HG03571 (cell line): ENCODE measurements around the gene MESP2.

Source experiments
- ATAC-seq: cut with Tn5 transposase; IDR thresholded peaks from one replicate; pipeline ENCODE4 v1.9.1; 2021; ENCODE audit not compliant: unreplicated experiment

Gene MESP2

DNA sequence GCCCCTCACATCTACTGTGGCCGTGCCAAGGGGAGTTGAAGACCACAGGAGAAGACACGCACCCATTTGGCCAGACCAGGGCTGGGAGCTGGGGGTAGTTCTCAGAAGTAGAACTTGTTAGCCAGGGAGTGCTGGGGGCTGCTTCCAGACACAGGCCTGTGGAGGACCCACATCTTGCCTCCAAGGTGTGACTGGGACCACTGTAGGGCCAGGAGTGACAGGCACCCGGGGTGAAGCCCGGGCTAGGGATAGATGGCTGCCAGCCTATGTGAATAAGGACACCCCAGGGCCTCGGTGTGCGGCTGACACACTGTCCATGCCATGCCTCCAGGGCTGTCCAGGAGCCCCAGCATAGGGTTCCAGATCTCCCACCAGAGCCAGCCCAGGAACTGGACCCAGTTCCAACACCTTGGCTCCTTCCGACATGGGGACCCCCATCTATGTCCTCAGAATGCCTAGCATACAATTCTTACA lies 36.8 kb downstream of the MESP2 start:
- ATAC-seq, result no peak

DNA sequence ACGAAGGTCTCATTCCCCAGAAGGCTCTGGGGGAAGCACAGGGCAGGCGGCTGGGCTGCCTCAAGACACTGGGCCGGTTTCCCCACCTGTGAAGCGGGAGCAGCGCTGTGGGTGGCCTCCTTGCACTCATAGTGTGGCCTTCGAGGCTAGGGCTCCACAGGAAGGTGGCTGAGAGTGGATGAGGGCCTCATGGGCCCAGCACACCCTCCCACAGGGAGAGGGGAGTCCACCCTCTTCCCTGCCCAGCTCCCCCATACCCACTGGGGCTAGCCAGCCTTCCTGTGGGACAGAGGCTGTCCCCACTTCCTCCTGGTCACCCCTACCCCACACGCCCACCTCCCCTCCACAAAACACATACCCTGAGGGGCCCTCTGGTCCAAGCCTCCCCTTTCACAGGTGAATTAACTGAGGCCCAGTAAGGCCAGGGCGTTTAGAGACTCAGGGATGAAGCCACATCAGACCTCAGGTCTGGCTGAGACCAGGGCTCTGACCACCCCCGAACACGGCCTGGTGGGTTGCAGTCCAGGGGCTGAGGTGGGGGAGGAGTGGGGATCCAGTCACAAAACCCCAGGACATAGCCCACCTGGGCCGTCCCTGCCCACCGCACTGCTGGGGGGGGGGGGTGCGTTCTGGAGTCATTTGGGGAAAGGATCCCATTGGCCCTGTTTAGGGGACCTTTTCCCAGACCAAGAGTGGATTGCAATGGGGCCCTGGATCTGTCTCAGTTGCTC lies 37.4 kb downstream of the MESP2 start:
- no peak for ATAC-seq

DNA sequence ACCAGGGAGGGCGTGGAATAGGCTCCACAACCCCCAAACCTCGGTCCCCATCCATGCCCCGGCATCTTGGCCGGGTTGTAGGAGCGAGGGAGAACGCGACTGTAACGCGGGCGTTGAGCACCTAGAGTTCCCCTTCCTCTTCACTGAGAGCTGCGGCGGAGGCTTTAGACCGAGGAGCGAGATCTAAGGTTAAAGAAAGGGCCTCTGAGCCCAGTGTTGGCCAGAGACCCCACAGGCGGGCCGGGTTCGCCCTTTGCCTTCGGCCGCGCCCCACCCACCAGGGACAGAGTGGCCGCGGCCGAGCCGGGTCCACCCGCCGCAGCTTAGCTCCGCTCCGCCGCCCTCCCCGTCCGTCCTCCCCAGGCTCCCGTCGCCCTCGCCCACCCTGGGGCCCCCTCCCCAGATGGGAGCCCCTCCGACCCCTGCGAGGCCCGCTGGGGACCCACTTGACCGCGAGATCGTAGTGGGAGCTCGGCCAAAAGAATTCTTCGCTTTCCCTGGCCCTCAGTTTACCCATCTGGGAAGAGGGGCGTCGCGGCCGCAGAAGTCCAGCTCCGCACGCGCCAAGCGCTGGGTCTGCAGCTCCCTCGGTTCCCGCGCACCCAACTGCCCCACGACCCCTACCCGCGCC lies 38.1 kb downstream of the MESP2 start:
- no peak for ATAC-seq

DNA sequence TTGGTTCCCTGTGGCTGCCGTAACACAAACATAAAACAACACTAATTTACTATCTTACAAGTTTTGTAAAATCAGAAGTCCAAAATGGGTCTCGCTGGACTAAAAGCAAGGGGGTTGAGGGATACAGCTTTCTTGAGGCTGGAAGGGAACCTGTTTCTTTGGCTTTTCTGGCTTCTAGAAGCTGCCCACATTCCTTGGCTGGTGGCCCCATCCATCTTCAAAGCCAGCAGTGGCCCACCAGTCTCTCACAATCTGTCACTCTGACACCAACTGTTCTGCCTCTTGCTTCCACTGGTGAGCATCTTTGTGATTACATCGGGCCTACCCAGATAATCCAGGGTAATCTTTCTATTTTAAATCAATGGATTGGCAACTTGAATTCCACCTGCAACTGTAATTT lies 39.6 kb downstream of the MESP2 start:
- no peak for ATAC-seq

DNA sequence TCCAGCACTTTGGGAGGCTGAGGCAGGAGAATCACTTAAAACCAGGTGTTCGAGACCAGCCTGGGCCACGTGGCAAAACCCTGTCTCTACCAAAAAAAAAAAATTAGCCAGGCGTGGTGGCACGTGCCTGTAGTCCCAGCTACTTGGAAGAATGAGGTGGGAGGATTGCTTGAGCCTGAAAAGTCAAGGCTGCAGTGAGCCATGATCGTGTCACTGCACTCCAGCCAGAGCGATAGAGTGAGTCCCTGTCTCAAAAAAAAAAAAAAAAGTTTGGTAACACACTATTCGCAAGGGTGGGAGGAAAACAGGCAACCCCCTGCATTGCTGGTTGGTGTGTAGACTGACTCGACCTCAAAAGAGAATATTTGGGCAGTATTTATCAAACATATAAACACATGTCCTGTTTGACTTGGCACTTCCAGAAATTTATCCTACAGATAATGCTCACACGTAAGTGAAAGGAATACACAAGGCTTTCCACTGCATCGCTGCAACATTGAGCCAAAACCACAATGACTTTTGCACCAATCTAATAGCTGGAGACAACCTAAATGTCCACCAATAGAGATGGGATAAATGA lies 41.7 kb downstream of the MESP2 start:
- no peak for ATAC-seq

DNA sequence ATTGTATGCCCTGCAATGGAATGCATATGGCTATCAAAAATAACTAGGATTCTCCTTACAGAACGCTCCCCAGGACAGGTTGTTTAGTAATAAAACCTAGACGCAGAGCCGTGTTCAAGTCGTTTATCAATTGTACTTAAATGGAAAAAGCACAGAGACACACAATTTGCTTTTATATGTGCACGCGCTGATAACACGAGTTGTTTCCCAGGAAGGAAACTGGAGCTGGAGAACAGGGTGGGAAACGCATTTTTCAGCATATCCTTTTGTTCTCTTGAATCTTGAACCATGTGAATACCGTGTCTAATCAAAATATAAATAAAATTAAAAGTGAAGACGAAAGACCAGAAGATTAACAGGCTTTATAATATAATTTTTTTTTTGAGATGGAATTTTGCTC lies 42.2 kb downstream of the MESP2 start:
- ATAC-seq, result no peak

DNA sequence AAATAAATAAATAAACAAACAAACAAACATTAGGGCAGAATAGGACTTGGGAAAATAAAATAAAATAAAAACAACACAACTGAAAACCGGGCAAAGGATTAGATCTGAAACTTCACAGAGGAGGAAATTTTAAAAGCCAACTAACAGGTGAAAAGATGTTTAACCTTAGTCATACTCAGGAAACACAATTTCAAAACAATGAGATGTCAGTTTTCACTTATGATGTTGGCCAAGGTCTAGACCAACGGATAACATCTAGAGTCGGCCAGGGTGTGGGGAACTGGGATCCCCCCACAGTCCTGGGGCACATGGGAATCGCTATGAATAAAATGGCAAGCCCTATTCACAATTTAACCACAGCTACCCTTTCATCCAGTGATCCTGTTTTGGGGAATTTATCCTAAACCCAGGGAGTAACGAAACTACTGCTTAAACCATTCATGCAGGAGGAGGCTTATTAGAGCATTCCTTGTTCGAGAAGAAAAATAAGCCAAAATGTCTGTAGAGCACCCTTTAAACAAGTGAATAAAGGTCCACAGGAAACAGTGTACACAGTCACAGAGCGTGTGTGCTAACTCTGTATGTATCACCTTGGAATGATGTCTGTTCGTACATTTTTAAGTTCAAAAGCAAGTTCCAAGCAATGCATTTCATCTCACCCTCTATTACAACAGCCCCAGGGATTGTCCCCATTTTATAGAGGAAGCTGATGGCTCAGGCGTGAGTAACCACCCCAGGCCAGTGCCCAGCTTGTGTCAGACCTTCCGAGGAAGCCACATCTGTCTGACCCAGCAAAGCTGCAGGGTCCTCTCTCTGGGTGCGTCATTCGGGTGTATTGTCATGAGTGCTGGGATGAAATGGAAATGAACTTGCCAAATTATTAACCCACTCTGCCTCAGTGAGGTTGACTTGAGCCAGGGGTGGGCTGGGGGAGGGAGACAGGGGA lies 44.8 kb downstream of the MESP2 start:
- ATAC-seq, result no peak

DNA sequence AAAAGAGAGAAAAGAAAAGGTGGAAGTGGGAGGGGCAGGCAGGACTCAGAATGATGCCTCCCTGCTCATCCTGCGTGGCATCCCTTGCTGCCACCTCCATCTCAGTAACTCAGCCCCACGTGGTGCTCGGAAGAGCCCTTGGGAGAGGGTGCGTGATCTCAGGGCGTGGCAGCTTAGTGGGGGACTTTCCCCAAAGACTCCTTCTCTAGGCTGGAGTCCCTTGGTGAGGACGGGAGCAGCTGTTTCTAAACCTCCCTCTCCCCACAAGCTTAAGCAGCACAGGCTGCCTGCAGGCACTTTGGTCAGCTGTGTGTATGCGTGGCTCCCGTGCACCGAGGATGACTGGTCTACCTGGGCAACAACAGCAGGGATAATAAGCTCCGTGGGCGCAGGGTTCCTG lies 45.9 kb downstream of the MESP2 start:
- ATAC-seq, result no peak

DNA sequence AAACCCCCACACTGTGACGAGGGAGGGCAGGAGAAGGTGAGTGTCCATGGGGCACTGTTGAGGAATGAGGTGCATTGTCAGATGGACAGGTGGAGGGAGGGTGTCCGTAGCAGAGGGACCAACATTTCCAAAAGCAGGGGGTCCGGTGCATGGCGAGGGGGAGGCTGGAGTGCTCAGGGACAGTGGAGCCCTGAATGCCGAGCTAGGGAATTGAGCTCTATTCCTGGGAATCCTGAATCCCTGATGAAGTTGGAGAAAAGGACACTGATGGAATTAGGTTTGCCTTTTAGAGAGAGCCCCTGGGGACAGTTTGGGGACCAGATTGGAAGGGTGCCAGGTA lies 46.4 kb downstream of the MESP2 start:
- ATAC-seq, result no peak

DNA sequence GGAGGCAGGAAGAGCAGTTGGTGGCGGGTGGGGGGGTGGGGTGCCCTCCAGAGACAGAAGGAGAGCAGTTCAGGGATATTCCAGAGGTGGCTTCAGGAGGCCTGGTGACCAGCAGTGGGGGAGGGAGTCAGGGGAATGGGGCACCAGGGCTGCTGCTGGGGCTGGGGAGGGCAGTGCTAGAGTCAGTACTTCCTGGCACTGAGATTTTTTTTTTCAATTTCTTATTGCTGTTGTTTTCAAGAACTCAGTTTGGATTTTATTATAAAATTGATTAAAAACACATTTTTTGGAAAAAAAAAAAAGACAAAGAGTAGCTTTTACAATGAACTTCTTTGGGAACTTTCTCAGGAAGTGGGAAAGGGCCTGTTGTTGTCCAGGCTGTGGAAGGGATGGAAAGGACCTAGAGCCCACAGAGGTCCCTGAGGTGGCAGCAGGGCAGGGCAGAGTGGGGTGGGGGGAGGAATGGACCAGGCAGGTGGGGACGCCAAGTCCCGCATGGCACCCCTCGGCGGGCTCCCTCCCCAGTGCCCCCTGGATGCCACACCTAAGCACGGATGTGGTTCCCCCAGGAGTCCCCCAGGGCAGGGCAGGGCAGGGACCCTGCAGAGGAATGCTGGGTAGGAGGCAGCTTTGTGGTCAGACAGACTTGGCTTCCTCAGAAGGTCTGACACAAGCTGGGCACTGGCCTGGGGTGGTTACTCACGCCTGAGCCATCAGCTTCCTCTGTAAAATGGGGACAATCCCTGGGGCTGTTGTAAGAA lies 47.0 kb downstream of the MESP2 start:
- no peak for ATAC-seq

DNA sequence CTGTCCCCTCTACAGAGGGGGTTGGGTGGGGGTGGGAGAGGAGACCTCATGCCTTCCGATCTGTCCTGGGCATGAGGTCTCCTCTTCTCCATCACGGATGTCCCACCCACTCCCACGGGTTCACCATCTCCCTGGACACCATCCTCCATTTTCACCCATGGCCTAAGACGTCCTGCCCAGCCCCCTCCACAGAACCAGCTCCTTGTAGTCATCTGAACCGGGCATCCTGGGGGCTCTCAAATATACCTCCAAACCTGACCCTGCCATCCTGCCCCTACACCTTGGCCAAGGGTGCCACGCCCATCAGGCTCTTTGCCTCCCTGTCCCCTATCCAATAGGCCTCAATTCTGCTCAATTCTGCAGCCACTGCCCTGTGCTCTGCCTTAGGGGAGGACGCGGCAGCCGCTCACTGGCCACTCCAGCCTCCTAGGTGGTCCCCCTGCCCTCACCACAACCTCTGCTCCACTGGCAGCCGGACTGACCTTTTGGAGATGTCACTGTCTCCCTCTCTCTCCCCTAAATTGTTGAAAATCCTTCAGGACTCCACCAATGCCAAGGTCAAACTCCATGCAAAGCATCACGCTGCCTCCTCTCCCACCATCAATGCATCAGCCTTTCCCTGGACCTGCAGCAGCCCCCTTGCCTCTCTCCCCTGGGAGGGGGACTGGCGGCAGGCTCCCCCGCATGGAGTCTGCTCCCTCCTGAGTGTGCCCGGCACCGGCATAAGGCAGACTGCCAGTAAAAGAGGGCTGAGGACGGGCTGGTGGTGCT lies 47.9 kb downstream of the MESP2 start:
- no peak for ATAC-seq

DNA sequence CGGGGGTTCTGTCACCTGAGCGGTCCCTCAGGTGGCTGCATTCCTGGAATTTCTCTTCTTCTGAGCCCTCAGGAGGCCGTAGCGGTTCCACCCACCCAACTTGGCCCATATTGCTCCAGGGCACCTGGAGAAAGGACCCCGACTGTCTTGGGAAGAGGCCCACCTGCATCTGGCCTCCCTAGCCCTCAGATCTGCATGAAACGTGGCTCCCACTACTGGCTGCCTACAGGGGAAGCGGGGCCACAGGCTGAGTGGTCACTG lies 48.4 kb downstream of the MESP2 start:
- ATAC-seq, result no peak

DNA sequence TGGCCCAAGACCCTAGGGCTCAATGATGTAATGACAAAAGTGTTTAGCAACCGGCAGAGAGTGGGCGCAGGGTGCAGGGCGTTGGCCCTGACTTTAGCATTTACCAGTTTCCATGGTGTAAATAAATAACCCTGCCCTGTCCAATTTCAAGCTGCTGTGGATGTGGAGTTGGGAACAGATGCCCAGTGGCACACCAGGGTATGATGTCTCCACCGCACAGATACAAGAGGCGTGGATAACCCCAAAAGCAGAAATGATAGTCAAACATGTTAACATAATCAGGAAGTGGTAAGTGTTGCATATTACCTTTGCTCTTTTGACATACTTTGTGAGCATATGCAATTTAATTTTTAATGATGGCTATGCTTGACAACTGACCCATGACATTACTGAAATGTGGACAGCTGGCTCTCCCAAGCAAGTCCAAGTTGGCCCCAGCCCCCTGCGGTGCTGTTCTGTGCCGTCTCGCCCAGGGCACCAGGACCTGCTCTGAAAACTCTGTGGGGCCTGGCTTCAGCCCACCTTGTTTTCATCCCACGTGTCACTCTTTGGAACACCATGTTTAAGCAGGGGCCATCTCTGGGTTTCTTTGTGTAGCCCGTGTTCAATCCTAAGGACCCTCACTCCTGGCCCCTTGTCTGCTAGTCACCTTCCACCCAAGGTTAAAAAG lies 49.3 kb downstream of the MESP2 start:
- ATAC-seq, result no peak

DNA sequence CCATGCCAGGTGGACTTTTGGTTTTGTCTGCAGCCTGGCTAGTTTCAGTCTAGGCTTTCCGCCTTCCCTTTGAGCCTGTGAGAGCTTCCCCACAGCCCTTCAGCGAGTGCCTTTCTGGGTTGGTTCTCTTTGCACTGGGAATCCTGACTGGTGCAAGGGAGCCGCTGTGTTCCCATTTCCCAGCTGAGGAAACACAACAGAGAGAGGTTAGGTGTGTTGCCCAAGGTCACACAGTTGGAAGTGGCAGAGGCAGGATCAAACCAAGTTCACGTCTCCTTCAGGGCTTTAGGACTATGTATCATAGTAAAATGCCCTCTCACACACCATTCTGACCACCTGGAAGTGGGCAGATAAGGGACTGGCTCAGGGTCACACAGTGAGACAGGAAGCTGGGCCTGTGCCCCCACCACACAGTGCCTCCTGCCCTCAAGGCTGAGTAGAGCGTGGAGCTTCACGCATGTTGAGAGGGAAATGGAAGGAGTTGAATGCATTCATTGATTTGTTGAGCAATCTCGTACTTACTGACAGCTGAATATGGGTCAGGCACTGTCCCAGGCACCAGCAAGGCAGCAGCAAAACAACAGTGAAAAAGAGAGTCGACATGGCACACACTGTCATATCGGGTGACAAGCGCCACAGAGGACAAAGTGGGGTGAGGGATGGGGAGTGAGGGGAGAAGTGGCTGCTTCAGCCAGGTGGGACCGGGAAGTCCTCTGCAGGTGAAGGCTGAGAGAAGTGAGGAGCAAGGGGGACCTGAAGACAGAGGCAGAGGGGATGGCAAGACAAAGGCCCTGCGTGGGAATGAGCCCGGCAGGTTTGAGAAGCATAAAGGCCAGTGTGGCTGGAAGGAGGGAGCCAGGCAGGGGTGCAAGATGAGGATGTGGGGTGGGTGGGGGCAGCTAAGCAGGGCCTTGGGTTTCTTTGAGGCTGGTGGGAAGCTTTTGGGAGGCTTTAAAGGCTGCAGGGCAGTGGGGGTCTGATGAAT lies 50.8 kb downstream of the MESP2 start:
- ATAC-seq, result no peak

DNA sequence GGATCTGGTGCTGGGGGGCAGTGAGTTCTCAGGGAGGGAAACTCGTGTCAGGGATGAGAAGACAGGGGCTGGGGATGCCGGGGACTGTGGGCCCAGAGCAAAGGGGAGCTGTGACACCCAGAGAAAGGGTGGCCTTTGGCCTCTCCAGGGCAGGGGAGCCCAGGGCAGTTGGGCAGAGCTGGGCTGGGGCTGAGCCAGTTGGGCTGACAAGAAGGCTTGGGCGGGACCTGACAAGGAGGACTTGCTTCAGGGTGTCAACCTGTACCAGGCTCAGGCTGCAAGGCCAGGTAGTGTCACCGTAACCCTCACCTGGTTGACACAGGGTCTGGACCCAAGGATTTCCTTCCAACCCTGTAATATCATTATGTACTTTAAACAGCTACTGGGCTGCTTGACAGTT lies 51.7 kb downstream of the MESP2 start:
- no peak for ATAC-seq
